K562 (cell line): ENCODE measurements around the gene FIGNL1. TPM values are rescaled to one million over a fixed set of nuclear protein-coding genes. Genes with fewer than 3 reads are reported as not detected.

Experiments
- ATAC-seq: fragments of 200-7000 bp; cut with Tn5 transposase; 3 replicates; pipeline ENCODE4 v1.9.1; 2020; ENCODE audit warnings: moderate library complexity
- BruUV-seq: library from RNA; stranded (reverse); fragments of 400-500 nt; replicated peaks from 2 replicates; lab custom pipeline; 2021; lab: Mats Ljungman, UMichigan
- CTCF ChIA-PET: fragments of 300-600 bp; formaldehyde crosslinking; extraction: SDS; loops from one replicate; lab custom pipeline; 2021; ENCODE audit warnings: low intra/inter-chr PET ratio; lab: Yijun Ruan, JAX
- POLR2A ChIA-PET: fragments of 300-600, 350-650 bp; sonication (Branson Sonifier 250); formaldehyde crosslinking; extraction: SDS; loops from one replicate; lab custom pipeline; 2021; ENCODE audit warnings: antibody characterized with exemption, inconsistent platforms; lab: Yijun Ruan, JAX
- DNase-seq, 4 experiments: peaks; one replicate each; pipeline versions ENCODE4 v3.0.0 to v3.0.0-alpha.2; 2011 to 2018; ENCODE audit warnings: low spot score in 3 of 4, mixed read lengths in 3 of 4; ENCODE audit errors: extremely low read depth in 1 of 4
- FAIRE-seq: peaks from 2 replicates; lab custom pipeline; 2011; peaks lifted over from hg19 to GRCh38; lab: Jason Lieb, UNC
- H2AFZ ChIP-seq: 2 replicates; pipeline ENCODE4 v1.6.0; 2011; ENCODE audit warnings: low read depth, low read length, control low read depth, inconsistent platforms
- H3K27ac ChIP-seq: fragments of 200-600 bp; 3 replicates; pipeline ENCODE4 v1.8.0; 2011; ENCODE audit warnings: low read depth, mild to moderate bottlenecking, control low read depth, inconsistent platforms, low read length, moderate library complexity, mixed read lengths; ENCODE audit errors: extremely low read depth
- H3K27me3 ChIP-seq, 2 experiments: fragments of 300-600 bp in 1 of 2; 2 replicates in 1 of 2; 3 replicates in 1 of 2; pipeline versions ENCODE4 v1.6.0 to v1.8.0; 2011; ENCODE audit warnings: inconsistent platforms in 2 of 2, low read length in 2 of 2, mild to moderate bottlenecking in 1 of 2, mixed read lengths in 1 of 2, moderate library complexity in 1 of 2; ENCODE audit not compliant: control insufficient read depth in 2 of 2, insufficient read depth in 2 of 2
- H3K36me3 ChIP-seq: fragments of 300-600 bp; 3 replicates; pipeline ENCODE4 v1.8.0; 2011; ENCODE audit warnings: mild to moderate bottlenecking, low read length, inconsistent platforms; ENCODE audit not compliant: control insufficient read depth, insufficient read depth
- H3K4me1 ChIP-seq, 2 experiments: fragments of 200-600 bp in 1 of 2; replicated peaks in 1 of 2; 2 replicates in 1 of 2; 3 replicates in 1 of 2; pipeline versions ENCODE4 v1.5.1 to v1.8.0; 2011; ENCODE audit warnings: inconsistent platforms in 2 of 2, low read length in 2 of 2, mild to moderate bottlenecking in 1 of 2, mixed read lengths in 1 of 2, moderate library complexity in 1 of 2; ENCODE audit not compliant: control insufficient read depth in 2 of 2, insufficient read depth in 2 of 2
- H3K4me2 ChIP-seq: 2 replicates; pipeline ENCODE4 v1.6.1; 2011; ENCODE audit warnings: low read length, control low read depth, inconsistent platforms, mixed read lengths; ENCODE audit not compliant: insufficient read depth
- H3K4me3 ChIP-seq: fragments of 200-600 bp; sonication (generic), shearing (Covaris generic); 2 replicates; pipeline ENCODE4 v1.5.1; 2016; ENCODE audit warnings: control low read depth, inconsistent platforms
- H3K79me2 ChIP-seq: fragments of 200-600 bp; 3 replicates; pipeline ENCODE4 v1.8.0; 2011; ENCODE audit warnings: low read length, inconsistent platforms; ENCODE audit not compliant: control insufficient read depth, insufficient read depth
- H3K9ac ChIP-seq, 2 experiments: 2 replicates each; pipeline versions ENCODE4 v1.6.0 to v1.6.1; 2011; ENCODE audit warnings: low read depth in 2 of 2, low read length in 2 of 2, control low read depth in 1 of 2, inconsistent platforms in 1 of 2, mild to moderate bottlenecking in 1 of 2, mixed read lengths in 1 of 2; ENCODE audit not compliant: insufficient read depth in 1 of 2
- H3K9me1 ChIP-seq: one replicate; pipeline ENCODE4 v1.6.0; 2011; ENCODE audit warnings: inconsistent platforms, mild to moderate bottlenecking, low read length, moderate library complexity; ENCODE audit not compliant: control insufficient read depth, insufficient read depth
- H3K9me3 ChIP-seq: replicated peaks from 2 replicates; pipeline ENCODE4 v1.5.1; 2011; ENCODE audit warnings: low read depth, low read length, inconsistent platforms; ENCODE audit not compliant: control insufficient read depth, insufficient read depth
- H4K20me1 ChIP-seq: replicated peaks from 2 replicates; pipeline ENCODE4 v1.6.1; 2011; ENCODE audit warnings: low read length, inconsistent platforms, mixed read lengths; ENCODE audit not compliant: control insufficient read depth, insufficient read depth
- PCBP1 ChIP-seq: fragments of 200-400 bp; formaldehyde crosslinking; IDR thresholded peaks from 2 replicates; pipeline ENCODE4 v1.6.1; 2018; ENCODE audit warnings: mild to moderate bottlenecking, low read depth, low read length; ENCODE audit not compliant: poor library complexity, severe bottlenecking
- WGBS: fragments of 100-300 bp; shearing (Covaris generic); methylation state at CpG from one replicate; pipeline ENCODE4 v1.1.6; 2016; ENCODE audit warnings: low coverage, mixed read lengths; ENCODE audit not compliant: insufficient coverage; ENCODE audit errors: missing lambda C conversion rate; 5-methylcytosine and 5-hydroxymethylcytosine counted together
- in situ Hi-C: fragments of 300-500 bp; cut with MboI; formaldehyde crosslinking; loops from 4 replicates; pipeline ENCODE4 v1.15.0; 2018; ENCODE audit warnings: inconsistent platforms, mixed read lengths
- intact Hi-C: fragments of 100-400 bp; cut with micrococcal nuclease; formaldehyde crosslinking; loops from 2 replicates; pipeline ENCODE4 v1.14.2; 2022
- polyA plus RNA-seq, 8 experiments: library from polyadenylated mRNA; depleted of rRNA in 4 of 8; stranded (reverse) in 5 of 8; unstranded in 3 of 8; fragments of >200 nt; fragmentation: Nextera tagmentation in 2 of 8; fragmentation: Illumina TruSeq in 1 of 8; extraction: Ambion mirVana in 2 of 8; extraction: Trizol in 1 of 8; gene quantifications; 2 replicates each; pipeline versions ENCODE4 v1.2.1 to v1.2.3, GENCODE V29; 2011 to 2014; ENCODE audit warnings: inconsistent platforms in 1 of 8, missing spikeins in 1 of 8
- total RNA-seq, 7 experiments: library from RNA; depleted of rRNA in 6 of 7; stranded (reverse); fragments of >200 nt in 6 of 7; fragmentation: Illumina TruSeq in 2 of 7; extraction: Trizol in 2 of 7; gene quantifications; 2 replicates each; pipeline versions ENCODE4 v1.2.1 to v1.2.3, GENCODE V29; 2011 to 2021; ENCODE audit warnings: low replicate concordance in 1 of 7
- TF ChIP-seq, protein P1 (sequence below), 2 experiments: fragments of 250-450 bp in 1 of 2; fragments of 450-650 bp in 1 of 2; sonication (Bioruptor Pico) in 1 of 2; IDR thresholded peaks; 2 replicates each; pipeline versions ENCODE4 v1.6.1 to v1.8.0; 2016 to 2021; ENCODE audit warnings: mild to moderate bottlenecking in 2 of 2, moderate library complexity in 2 of 2, missing compliant biosample characterization in 1 of 2, missing genetic modification characterization in 1 of 2
- TF ChIP-seq, protein P2 (sequence below): sonication (generic); formaldehyde crosslinking; IDR thresholded peaks from 2 replicates; pipeline ENCODE4 v1.8.0; 2022; ENCODE audit warnings: mild to moderate bottlenecking, missing genetic modification reagents

The FIGNL1 gene
- total and polyA plus RNA-seq, 9 of the 15 experiments (the other 6 are each of a cell fraction or from before 2014, with no cell fraction given): 15.5 to 48.3 (median 27.6) TPM

DNA sequence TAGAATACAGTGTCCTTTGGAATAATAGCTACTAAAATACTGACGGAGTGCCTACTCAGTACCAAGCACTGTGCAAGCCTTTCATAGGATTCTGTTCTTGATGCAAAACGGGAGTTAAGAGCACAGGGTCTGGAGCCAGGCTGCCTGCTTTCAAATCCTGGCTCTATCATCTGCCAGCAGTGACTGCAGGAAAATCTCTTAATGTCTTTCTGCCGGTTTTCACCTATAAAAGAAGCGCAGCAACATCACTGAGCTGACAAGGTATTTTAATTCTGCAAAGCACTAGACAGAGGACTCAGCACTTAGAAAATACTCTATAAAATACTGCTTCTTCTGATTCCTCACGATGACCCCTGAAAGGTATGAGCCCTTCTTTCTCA is 659 bp downstream of the FIGNL1 start:
- ATAC-seq (peak; percentile 32), FAIRE-seq (no peak)
- Histone ChIP-seq H3K79me2 (peaks cover 25% of the 10 kb centered on the region), H3K9me3 (no peaks in the 10 kb centered on the region), H3K9me1 (no peaks in the 10 kb centered on the region), H3K27me3 (peaks cover under 1 to 3% of the 10 kb centered on the region in 2 experiments; a peak in 3 of 5 replicates)
- POLR2A ChIA-PET: interaction anchor here (0.7 to 1.4 kb wide), 5 partner anchors 11 to 684 kb away, joined by 3 to 5 read pairs (median 3); no protein-coding TSS in a partner anchor
- TF ChIP-seq PCBP1: peak; percentile 6
- TF ChIP-seq, protein P1, sequence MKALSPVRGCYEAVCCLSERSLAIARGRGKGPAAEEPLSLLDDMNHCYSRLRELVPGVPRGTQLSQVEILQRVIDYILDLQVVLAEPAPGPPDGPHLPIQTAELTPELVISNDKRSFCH (CRISPR knock-in tag; IDR thresholded peaks at IDR 0.05): 0 out of 2 replicates have a peak, but pooled peaks have one; percentile 22
- TF ChIP-seq, protein P1 (tag; IDR thresholded peaks at IDR 0.05): no peak
- TF ChIP-seq, protein P2, sequence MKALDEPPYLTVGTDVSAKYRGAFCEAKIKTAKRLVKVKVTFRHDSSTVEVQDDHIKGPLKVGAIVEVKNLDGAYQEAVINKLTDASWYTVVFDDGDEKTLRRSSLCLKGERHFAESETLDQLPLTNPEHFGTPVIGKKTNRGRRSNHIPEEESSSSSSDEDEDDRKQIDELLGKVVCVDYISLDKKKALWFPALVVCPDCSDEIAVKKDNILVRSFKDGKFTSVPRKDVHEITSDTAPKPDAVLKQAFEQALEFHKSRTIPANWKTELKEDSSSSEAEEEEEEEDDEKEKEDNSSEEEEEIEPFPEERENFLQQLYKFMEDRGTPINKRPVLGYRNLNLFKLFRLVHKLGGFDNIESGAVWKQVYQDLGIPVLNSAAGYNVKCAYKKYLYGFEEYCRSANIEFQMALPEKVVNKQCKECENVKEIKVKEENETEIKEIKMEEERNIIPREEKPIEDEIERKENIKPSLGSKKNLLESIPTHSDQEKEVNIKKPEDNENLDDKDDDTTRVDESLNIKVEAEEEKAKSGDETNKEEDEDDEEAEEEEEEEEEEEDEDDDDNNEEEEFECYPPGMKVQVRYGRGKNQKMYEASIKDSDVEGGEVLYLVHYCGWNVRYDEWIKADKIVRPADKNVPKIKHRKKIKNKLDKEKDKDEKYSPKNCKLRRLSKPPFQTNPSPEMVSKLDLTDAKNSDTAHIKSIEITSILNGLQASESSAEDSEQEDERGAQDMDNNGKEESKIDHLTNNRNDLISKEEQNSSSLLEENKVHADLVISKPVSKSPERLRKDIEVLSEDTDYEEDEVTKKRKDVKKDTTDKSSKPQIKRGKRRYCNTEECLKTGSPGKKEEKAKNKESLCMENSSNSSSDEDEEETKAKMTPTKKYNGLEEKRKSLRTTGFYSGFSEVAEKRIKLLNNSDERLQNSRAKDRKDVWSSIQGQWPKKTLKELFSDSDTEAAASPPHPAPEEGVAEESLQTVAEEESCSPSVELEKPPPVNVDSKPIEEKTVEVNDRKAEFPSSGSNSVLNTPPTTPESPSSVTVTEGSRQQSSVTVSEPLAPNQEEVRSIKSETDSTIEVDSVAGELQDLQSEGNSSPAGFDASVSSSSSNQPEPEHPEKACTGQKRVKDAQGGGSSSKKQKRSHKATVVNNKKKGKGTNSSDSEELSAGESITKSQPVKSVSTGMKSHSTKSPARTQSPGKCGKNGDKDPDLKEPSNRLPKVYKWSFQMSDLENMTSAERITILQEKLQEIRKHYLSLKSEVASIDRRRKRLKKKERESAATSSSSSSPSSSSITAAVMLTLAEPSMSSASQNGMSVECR (CRISPR knock-in tag): no peak
- TF ChIP-seq, all 486 proteins: peak for 2
- Histone ChIP-seq H2AFZ (peak overlapping the region; percentile 95), H3K36me3 (peaks cover 33% of the 10 kb centered on the region), H4K20me1 (no peaks in the 10 kb centered on the region), H3K9ac (peak overlapping the region; percentile 76 to 96), H3K4me2 (peak overlapping the region; percentile 87), H3K4me3 (peak overlapping the region; percentile 73), H3K27ac (peak overlapping the region; percentile 75), H3K4me1 (peaks cover 3 to 12% of the 10 kb centered on the region in 2 experiments; a peak in 4 of 5 replicates)
- no TSS peak for BruUV-seq
- WGBS: 2% methylated on average over 5 of the region's 5 CpGs
- CTCF ChIA-PET: no interaction called here
- DNase-seq: no peak
- intact Hi-C loops: no loop called here
- in situ Hi-C loops: no loop called here
